PC-9 (cell line): ENCODE measurements around the gene RAD51AP2. TPM values are rescaled to one million over a fixed set of nuclear protein-coding genes. Genes with fewer than 3 reads are reported as not detected.

ENCODE experiments used
- BruUV-seq: library from RNA; stranded (reverse); fragments of 400-500 nt; replicated peaks from 2 replicates; lab custom pipeline; 2021; lab: Mats Ljungman, UMichigan
- CTCF ChIA-PET: fragments of 300-600 bp; sonication (Branson Sonifier 250); formaldehyde crosslinking; loops from one replicate; lab custom pipeline; 2022; ENCODE audit warnings: antibody characterized with exemption; lab: Charles Lee
- POLR2A ChIA-PET: fragments of 300-600 bp; sonication (Branson Sonifier 250); formaldehyde crosslinking; loops from one replicate; lab custom pipeline; 2022; ENCODE audit warnings: antibody characterized with exemption; ENCODE audit not compliant: unreplicated experiment; lab: Charles Lee
- DNase-seq, 2 experiments: peaks; one replicate each; pipeline versions ENCODE4 v3.0.0 to v3.0.0-alpha.2; 2015 to 2022; ENCODE audit warnings: mixed read lengths in 1 of 2
- H2AFZ ChIP-seq: fragments of 200-600 bp; sonication (generic); 2 replicates; pipeline ENCODE4 v1.8.1; 2017; ENCODE audit warnings: antibody characterized with exemption
- H3F3A ChIP-seq: fragments of 200-600 bp; sonication (generic); 2 replicates; pipeline ENCODE4 v1.8.1; 2017; ENCODE audit warnings: antibody characterized with exemption, mild to moderate bottlenecking, low read depth; ENCODE audit not compliant: insufficient read depth
- H3K27ac ChIP-seq: fragments of 200-600 bp; sonication (generic); 2 replicates; pipeline ENCODE4 v1.6.1; 2016; ENCODE audit warnings: mixed run types
- H3K27me3 ChIP-seq: fragments of 200-600 bp; sonication (generic); 2 replicates; pipeline ENCODE4 v1.6.1; 2016; ENCODE audit warnings: low read depth, mixed run types; ENCODE audit not compliant: insufficient read depth
- H3K36me3 ChIP-seq: fragments of 200-600 bp; sonication (generic); 2 replicates; pipeline ENCODE4 v1.6.1; 2016; ENCODE audit warnings: low read depth, mixed run types
- H3K4me1 ChIP-seq: fragments of 200-600 bp; sonication (generic); replicated peaks from 2 replicates; pipeline ENCODE4 v1.6.1; 2016; ENCODE audit warnings: mixed run types; ENCODE audit not compliant: insufficient read depth
- H3K4me2 ChIP-seq: fragments of 200-600 bp; sonication (generic); 2 replicates; pipeline ENCODE4 v1.6.1; 2017; ENCODE audit warnings: mixed run types
- H3K4me3 ChIP-seq: fragments of 200-600 bp; sonication (generic); 2 replicates; pipeline ENCODE4 v1.6.1; 2016; ENCODE audit warnings: mixed run types
- H3K79me2 ChIP-seq: fragments of 200-600 bp; sonication (generic); 2 replicates; pipeline ENCODE4 v1.6.1; 2017; ENCODE audit warnings: low read depth, mixed run types
- H3K9me2 ChIP-seq: fragments of 200-600 bp; sonication (generic); 2 replicates; pipeline ENCODE4 v1.8.1; 2017; ENCODE audit warnings: mild to moderate bottlenecking; ENCODE audit not compliant: insufficient read depth
- H3K9me3 ChIP-seq: fragments of 200-600 bp; sonication (generic); 2 replicates; pipeline ENCODE4 v1.8.1; 2016; ENCODE audit warnings: low read depth; ENCODE audit not compliant: insufficient read depth
- H4K20me1 ChIP-seq: fragments of 200-600 bp; sonication (generic); 2 replicates; pipeline ENCODE4 v1.8.1; 2017; ENCODE audit not compliant: insufficient read depth
- EZH2 ChIP-seq: fragments of 200-600 bp; sonication (generic); IDR thresholded peaks from 2 replicates; pipeline ENCODE4 v1.8.0; 2017; ENCODE audit warnings: antibody characterized with exemption, low read depth
- intact Hi-C: fragments of 100-400 bp; cut with micrococcal nuclease; formaldehyde crosslinking; loops from one replicate; pipeline ENCODE4 v1.10.0; 2022; ENCODE audit not compliant: unreplicated experiment
- total RNA-seq: library from RNA; stranded (reverse); gene quantifications from 2 replicates; pipeline ENCODE4 v1.2.3, GENCODE V29; 2021
- TF ChIP-seq, protein P1 (sequence below): fragments of 200-600 bp; sonication (generic); conservative IDR thresholded peaks from 2 replicates; pipeline ENCODE4 v1.6.1; 2017; ENCODE audit warnings: mixed run types, antibody characterized with exemption, mild to moderate bottlenecking, moderate library complexity

Gene RAD51AP2
- total RNA-seq, 1 experiment from 2014 or later, result not detected

GRCh38 chr2:17540813-17541530 lies 22.7 kb upstream of the RAD51AP2 start:
- no peaks in the 10 kb centered on the region for H3K79me2 ChIP-seq
- intact Hi-C loops, result loop anchor here (2.0 kb wide), 1 partner anchor 106 kb away; no protein-coding TSS in a partner anchor
- ChIA-PET CTCF (interaction anchor here (1.0 kb wide), 1 partner anchor 16 kb away, joined by 3 read pairs; no protein-coding TSS in a partner anchor), POLR2A (no interaction called here)
- no peaks in the 10 kb centered on the region for H3K9me3 ChIP-seq
- H3K27me3 ChIP-seq, result no peaks in the 10 kb centered on the region
- H3K9me2 ChIP-seq, result no peaks in the 10 kb centered on the region
- H3F3A ChIP-seq, result peaks cover 9% of the 10 kb centered on the region; the same call in 1 of the 2 replicates
- TF ChIP-seq, protein P1, sequence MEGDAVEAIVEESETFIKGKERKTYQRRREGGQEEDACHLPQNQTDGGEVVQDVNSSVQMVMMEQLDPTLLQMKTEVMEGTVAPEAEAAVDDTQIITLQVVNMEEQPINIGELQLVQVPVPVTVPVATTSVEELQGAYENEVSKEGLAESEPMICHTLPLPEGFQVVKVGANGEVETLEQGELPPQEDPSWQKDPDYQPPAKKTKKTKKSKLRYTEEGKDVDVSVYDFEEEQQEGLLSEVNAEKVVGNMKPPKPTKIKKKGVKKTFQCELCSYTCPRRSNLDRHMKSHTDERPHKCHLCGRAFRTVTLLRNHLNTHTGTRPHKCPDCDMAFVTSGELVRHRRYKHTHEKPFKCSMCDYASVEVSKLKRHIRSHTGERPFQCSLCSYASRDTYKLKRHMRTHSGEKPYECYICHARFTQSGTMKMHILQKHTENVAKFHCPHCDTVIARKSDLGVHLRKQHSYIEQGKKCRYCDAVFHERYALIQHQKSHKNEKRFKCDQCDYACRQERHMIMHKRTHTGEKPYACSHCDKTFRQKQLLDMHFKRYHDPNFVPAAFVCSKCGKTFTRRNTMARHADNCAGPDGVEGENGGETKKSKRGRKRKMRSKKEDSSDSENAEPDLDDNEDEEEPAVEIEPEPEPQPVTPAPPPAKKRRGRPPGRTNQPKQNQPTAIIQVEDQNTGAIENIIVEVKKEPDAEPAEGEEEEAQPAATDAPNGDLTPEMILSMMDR, result no peak
- TF ChIP-seq EZH2, result no peak
- no peaks in the 10 kb centered on the region for H3K36me3 ChIP-seq
- no peaks in the 10 kb centered on the region for H4K20me1 ChIP-seq
- H3K4me1 ChIP-seq, result peaks cover 19% of the 10 kb centered on the region; the same call in 1 of the 2 replicates
- no TSS peak for BruUV-seq
- peak overlapping the region; percentile 94 for H3K4me2 ChIP-seq
- peak overlapping the region; percentile 91 for H2AFZ ChIP-seq
- no peak for DNase-seq
- no peak overlapping the region for H3K27ac ChIP-seq
- H3K4me3 ChIP-seq, result peak overlapping the region; percentile 63

DNA sequence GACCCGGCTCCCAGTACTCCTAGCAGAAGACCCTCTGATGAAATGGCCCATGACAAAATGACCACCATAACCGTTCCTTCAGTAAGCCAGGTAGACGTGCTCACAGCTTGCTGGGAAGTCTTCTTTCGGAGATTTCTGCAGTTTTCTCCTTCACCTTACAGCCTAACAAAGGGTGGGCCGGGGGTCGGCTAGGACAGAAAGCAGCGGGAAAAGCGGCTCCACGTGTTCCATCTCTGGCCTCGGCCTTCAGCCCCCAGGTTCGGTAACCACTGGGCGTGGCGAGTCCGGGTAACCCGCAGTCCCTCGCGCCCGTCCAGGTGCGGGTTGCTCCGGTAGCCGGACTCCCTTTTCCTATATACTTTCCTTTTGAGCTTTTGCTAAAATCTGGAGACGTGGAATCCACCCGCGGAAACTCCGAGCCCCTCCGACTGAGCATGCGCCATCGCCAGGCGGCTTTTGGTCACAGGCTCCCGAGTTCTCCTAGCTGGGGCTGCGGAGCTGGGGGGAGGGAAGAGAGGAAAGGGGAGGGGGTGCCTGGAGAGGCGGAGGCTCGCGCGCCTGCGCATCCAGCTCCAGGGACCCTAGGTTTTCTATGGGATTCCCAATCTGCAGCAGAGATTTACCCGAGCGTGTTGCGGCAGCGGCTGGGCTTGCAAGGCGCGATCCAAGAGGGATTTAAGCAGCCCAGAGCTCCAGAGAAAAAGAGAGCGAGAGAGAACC lies 22.0 kb upstream of the RAD51AP2 start, which contains the start of gene VSNL1:
TSS of gene VSNL1 (plus strand) at position 604 of the 720 bp plus-strand sequence. CDS start 51,379 bp downstream, outside the sequence.
- H3K4me2 ChIP-seq, result peak within 1 kb of the TSS; percentile 94
- BruUV-seq, result no TSS peak
- CTCF ChIA-PET, result interaction anchor here (1.0 kb wide), 1 partner anchor 17 kb away, joined by 3 read pairs; no protein-coding TSS in a partner anchor

More for the DNA sequence above, 22.0 kb upstream of the RAD51AP2 start, which contains the start of gene VSNL1:
- Histone ChIP-seq H3K4me1 (peaks cover 19% of the 10 kb centered on the region; the same call in 1 of the 2 replicates), H3K27me3 (no peaks in the 10 kb centered on the region), H3K9me2 (no peaks in the 10 kb centered on the region), H3K9me3 (no peaks in the 10 kb centered on the region), H3K79me2 (no peaks in the 10 kb centered on the region), H2AFZ (peak within 1 kb of the TSS; percentile 91), H3K4me3 (peak within 1 kb of the TSS; percentile 63), H4K20me1 (no peaks in the 10 kb centered on the region), H3K27ac (no peak within 1 kb of the TSS), H3F3A (peaks cover 9% of the 10 kb centered on the region; the same call in 1 of the 2 replicates), H3K36me3 (no peaks in the 10 kb centered on the region)
- TF ChIP-seq EZH2, result no peak
- TF ChIP-seq, protein P1, result no peak
- peak; percentile 43 to 57 for DNase-seq
- POLR2A ChIA-PET, result no interaction called here
- intact Hi-C loops, result loop anchor here (2.0 kb wide), 1 partner anchor 107 kb away; no protein-coding TSS in a partner anchor
